Right lobe of liver (tissue), 4 donors: Measurements from ENCODE around the gene ABHD12.

Source experiments
- CTCF ChIP-seq, 4 donors: fragments of 200-600 bp in 3 of 4; fragments of 450-650 bp in 1 of 4; IDR thresholded peaks; one replicate each; pipeline versions ENCODE4 v1.5.1 to v1.8.0; 2016 to 2022; ENCODE audit warnings: antibody characterized with exemption in 4 of 4, mild to moderate bottlenecking in 2 of 4
- POLR2A ChIP-seq: fragments of 450-650 bp; IDR thresholded peaks from one replicate; pipeline ENCODE4 v1.6.1; 2017; ENCODE audit warnings: antibody characterized with exemption, mild to moderate bottlenecking
- donor health status: DM: no; HTN: no; CAD: no.
- donor health status: DM: no; HTN: no; CAD: no.
- donor health status: DM: no; HTN: yes; CAD: no.

- no peak for TF ChIP-seq POLR2A
- no peak for TF ChIP-seq CTCF (IDR thresholded peaks at IDR 0.05)
Measured at GRCh38 chr20:25394276-25394675, 3.6 kb upstream of the ABHD12 start.
